Right renal pelvis (tissue), 4 donors: ENCODE measurements around the gene PTPRD. TPM values are rescaled to one million over a fixed set of nuclear protein-coding genes. Genes with fewer than 3 reads are reported as not detected.

Source experiments
- DNase-seq, 4 donors: peaks; one replicate each; pipeline ENCODE4 v3.0.0-alpha.2; 2013; ENCODE audit warnings: low read depth in 4 of 4, low spot score in 3 of 4, missing footprints in 1 of 4
- polyA plus RNA-seq, 4 donors: library from polyadenylated mRNA; unstranded; fragments of 120-200 nt; gene quantifications; one replicate each; pipeline ENCODE4 v1.2.1, GENCODE V29; 2013; ENCODE audit not compliant: insufficient read length in 4 of 4

PTPRD gene
- polyA plus RNA-seq, 4 donors = 105 to 119 (median 108) TPM

DNA sequence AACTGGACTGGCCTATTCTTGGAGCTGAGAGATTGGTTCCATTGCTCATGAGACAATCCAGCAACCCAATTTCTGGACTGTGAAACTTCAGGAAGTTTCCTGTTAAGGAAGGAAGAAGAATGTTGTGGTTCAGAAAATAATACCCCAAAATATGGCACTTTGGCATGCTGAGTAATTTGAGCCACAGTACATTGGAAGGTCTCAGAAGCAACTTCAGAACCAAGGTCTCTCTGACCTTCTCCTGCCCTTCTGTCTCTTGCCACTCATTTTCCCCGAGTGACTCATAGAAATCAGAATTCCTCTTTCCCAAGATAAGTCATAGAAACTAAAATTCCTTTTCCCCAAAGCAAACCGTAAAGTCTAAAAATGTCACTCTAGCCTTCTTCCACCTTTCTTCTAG is 1366.1 kb downstream of the PTPRD start:
- DNase-seq = no peak

- DNase-seq = no peak
Measured at GRCh38 chr9:9231946-9232345, 1380.9 kb downstream of the PTPRD start.

GRCh38 chr9:9229269-9229668 is 1383.5 kb downstream of the PTPRD start:
- DNase-seq = no peak

DNA sequence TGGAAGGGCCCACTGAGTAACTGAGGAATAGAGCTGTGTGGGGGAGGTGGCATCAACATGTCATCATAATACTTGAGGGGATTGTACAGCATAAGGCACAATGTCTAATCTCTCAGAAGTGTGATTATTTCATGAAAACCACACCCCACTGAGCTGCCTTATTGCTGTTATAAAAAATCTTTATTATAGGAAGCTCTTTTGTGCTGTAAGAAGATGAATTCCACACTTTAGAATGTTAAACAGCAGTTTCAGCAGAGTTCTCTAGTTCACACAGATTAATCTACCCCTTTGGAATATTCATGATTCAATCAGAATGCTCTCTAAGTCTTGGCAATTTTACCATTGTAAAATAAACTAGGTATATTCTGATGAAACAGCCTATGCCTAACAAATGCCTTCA is 1389.6 kb downstream of the PTPRD start:
- no peak for DNase-seq

DNA sequence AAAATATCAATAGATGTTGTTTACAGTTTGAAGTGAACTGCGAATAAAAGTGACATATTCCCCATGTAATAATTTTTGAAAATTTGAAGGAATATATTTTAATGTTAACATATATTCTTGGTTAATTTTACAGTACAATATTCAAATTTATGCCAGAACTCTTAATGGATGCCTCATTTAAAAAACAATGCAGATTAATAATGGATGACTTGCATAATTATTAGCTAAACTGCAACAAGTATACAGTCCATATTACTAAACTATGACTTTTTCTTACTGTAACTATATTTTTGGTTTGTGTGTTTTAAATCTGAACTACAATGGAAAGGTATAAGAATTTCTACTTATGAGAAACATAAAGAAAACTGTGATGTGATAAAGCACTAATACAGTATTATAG is 1390.1 kb downstream of the PTPRD start:
- DNase-seq = no peak

GRCh38 chr9:9216934-9217333 is 1395.9 kb downstream of the PTPRD start:
- no peak for DNase-seq

DNA sequence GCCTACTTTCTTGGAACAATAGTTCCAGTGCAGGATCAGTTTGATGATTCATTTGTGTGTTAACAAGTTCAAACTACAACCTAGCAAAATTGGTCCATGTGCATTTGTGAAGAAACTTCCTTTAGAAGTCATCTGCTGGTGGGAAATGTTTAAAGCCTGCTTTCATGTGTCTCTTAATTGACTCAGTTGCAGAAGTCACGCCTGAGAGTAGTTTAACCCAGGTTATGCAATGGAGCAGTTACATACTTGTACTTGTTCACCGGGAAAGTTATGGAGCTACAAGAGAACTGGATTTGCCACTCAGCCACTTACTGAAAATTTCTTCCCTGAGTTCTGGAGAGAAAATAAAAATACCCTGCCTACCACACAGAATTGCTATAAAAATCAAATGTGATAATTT is 1397.8 kb downstream of the PTPRD start:
- no peak for DNase-seq

DNA sequence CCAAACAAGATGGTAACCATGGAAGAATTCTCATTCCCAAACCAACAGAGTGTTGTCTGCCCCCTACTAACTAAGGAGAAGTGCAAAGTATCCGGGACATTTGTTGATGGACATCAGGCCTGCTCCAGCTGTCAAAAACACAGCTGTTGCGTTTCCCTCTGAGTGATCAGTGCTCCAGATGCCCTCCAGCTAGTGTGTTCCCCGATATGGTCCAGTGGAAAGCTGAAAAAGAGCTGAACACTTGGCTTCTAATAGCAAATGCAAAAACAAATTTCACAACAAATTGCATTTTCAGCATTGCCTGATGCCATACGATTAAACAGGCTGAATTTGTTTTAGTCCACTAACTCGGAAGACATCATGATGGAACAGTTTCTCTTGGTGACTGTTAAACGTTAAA is 1398.7 kb downstream of the PTPRD start:
- DNase-seq = no peak

DNA sequence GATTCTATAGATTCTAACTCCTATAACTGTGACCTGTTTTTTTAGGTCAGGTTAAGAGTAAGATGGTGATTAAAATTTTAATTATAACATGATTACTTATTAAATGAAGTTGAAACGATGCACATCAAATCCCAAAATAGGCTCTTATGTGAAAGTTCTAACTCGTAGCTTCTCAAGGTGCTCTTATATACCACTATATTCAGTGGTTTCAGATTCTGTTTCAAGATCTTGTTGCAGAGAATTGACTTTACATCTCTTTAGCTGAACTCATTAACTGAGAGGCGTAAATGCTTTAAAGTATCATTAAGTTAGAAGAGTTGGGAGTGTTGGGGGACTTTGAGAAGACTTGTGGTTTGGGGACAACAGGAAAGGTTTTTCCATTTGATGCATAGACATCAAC is 1399.8 kb downstream of the PTPRD start:
- no peak for DNase-seq

GRCh38 chr9:9202276-9202675 is 1410.5 kb downstream of the PTPRD start:
- peak in 2 of 4 donors; percentile 12 to 14 for DNase-seq

GRCh38 chr9:9186086-9186485 is 1426.7 kb downstream of the PTPRD start:
- no peak for DNase-seq

DNA sequence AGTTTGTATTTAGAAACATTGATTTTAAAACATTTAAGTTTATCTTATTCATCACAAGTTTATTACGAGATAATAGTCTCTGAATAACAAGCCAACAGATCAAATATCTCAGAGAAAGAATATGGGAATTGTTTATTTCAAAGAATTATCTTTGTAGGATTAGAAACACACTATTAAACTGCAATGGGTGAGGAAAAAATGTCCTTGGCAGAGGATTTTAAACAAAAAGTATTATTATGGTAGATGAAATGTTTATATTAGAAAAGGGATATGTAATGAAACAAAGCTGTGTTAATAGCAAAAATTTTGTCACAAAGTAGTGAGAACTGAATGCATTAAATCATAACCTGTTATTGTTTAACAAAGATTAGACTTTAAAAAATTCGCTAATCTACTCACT is 1430.4 kb downstream of the PTPRD start:
- DNase-seq = no peak

GRCh38 chr9:9177081-9177480 is 1435.7 kb downstream of the PTPRD start:
- no peak for DNase-seq

GRCh38 chr9:9174358-9174757 is 1438.4 kb downstream of the PTPRD start:
- no peak for DNase-seq

GRCh38 chr9:9173264-9173663 is 1439.5 kb downstream of the PTPRD start:
- DNase-seq = no peak

DNA sequence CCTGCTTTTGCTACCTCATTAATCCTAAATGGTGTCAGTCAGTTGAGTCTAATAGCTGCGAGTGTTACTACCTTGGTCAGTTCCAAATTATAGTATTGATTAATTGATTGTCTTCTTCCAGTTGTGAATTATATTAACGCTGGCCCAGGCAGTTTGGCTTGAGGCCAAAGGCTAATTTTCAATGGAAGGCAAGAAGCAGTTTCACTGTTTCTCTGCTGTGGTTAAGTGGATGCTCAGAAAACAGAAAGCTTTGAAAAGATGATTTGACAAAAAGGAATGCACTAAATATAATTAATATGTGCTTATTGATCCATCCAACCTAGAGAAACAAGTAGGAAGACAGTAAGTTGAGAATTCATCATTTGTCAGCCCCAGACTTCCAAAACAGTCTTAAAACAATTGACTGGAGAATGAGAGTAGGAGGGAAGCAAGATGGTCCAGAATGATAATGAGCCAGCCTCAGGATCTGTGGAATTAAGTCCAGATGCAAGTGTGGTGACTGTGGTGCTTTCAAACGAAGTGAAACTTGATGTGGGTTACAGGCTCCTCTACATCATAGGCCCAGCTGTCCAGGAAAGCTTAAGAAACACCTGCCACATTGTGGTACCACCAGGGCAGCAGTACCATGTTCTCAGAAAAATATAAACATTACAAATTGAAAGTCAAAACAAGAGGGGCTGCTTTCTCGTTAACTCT is 1442.2 kb downstream of the PTPRD start:
- no peak for DNase-seq

DNA sequence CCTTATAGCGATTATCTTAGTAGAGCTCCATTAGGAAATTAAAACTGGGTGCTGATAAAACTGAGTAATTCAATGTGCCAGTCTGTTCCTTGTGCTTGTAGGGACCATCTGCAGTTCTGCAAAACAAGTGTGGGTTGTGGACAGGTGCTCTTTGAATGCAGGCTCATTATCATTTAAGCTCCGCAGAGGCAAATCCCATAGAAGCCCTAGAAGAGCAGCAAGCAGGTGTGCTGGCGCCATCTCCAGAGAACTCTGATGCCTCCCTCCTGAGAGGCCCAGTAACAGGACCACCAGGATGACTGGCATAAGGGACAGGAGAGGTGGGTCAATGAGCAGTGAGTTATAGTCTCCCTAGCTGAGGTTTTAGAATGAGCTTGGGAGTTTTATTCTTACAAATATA is 1470.8 kb downstream of the PTPRD start:
- no peak for DNase-seq

DNA sequence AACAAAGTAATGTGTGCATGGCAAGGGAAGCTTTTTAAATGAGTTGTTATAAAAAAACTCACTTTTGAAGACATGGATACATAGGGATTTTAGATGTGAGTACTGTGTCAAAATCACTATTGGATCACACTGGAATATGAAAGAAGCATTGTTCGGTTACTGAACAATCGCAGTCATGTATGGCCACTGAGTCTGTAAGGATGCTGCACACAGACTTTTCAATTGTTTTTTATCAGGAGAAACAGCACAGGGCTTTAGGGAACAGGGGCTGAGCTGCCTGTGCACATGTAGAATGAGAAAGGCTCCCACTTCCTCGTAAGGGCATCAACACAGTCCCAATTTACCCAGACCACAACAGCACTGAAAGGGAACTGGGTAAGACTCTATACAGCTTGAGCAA is 1479.3 kb downstream of the PTPRD start:
- DNase-seq = no peak

- peak in 1 of 4 donors; percentile 6 for DNase-seq
Measured at GRCh38 chr9:9124616-9125015, 1488.2 kb downstream of the PTPRD start.

- no peak for DNase-seq
Measured at GRCh38 chr9:9122230-9122875, 1490.4 kb downstream of the PTPRD start.

DNA sequence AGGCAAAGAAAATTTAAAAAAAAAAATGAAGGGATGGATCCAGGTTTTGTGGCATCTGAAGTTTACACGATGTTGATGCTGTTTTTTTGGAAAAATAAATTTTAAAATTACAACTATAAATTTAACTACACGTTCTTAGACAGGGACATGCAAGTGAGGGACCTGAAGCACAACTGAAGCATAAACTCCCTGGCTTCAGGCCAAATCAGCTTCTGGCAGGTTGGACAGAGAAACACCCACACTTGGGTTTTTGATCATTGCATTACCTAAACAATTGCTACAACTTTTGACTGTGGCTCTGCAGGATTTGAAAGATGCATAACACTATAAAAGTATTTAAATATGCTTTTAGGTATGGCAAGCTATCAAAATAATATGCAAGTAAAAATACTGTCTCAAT is 1494.9 kb downstream of the PTPRD start:
- DNase-seq = peak in 3 of 4 donors; percentile 5 to 16 (median 10)

- no peak for DNase-seq
Measured at GRCh38 chr9:9112001-9112720, 1500.6 kb downstream of the PTPRD start.
